Mesendoderm (in vitro differentiated cells): Measurements from ENCODE around the gene CMKLR1.

ENCODE experiments used
- DNase-seq: peaks from one replicate; pipeline ENCODE4 v3.0.0; 2013
- H2AK5ac ChIP-seq: 2 replicates; pipeline ENCODE4 v1.6.1; 2013; ENCODE audit warnings: low read length, inconsistent platforms
- H2BK120ac ChIP-seq: 2 replicates; pipeline ENCODE4 v1.6.1; 2013; ENCODE audit warnings: low read depth, mild to moderate bottlenecking, low read length, moderate library complexity, mixed read lengths
- H2BK15ac ChIP-seq: replicated peaks from 2 replicates; pipeline ENCODE4 v1.6.1; 2013; ENCODE audit warnings: low read depth, mild to moderate bottlenecking, moderate library complexity
- H2BK5ac ChIP-seq: 2 replicates; pipeline ENCODE4 v1.6.1; 2013; ENCODE audit warnings: low read length, inconsistent platforms
- H3K18ac ChIP-seq: 2 replicates; pipeline ENCODE4 v1.6.1; 2013; ENCODE audit warnings: mild to moderate bottlenecking, low read length, mixed read lengths
- H3K23ac ChIP-seq: one replicate; pipeline ENCODE4 v1.6.1; 2013; ENCODE audit warnings: low read length
- H3K27ac ChIP-seq: 2 replicates; pipeline ENCODE4 v1.5.1; 2013; ENCODE audit warnings: low read depth, mild to moderate bottlenecking, inconsistent platforms, low read length, moderate library complexity
- H3K27me3 ChIP-seq: 2 replicates; pipeline ENCODE4 v1.6.1; 2013; ENCODE audit warnings: low read length, control low read depth, mild to moderate bottlenecking, inconsistent platforms; ENCODE audit not compliant: insufficient read depth, poor library complexity
- H3K36me3 ChIP-seq: 2 replicates; pipeline ENCODE4 v1.6.1; 2013; ENCODE audit warnings: low read length, inconsistent platforms; ENCODE audit not compliant: control insufficient read depth, insufficient read depth
- H3K4ac ChIP-seq: one replicate; pipeline ENCODE4 v1.6.1; 2013; ENCODE audit warnings: low read depth, mild to moderate bottlenecking, low read length, moderate library complexity
- H3K4me1 ChIP-seq: 2 replicates; pipeline ENCODE4 v1.6.1; 2013; ENCODE audit warnings: low read depth, low read length, inconsistent platforms; ENCODE audit not compliant: control insufficient read depth
- H3K4me2 ChIP-seq: 2 replicates; pipeline ENCODE4 v1.6.1; 2013; ENCODE audit warnings: low read length
- H3K4me3 ChIP-seq: 2 replicates; pipeline ENCODE4 v1.5.1; 2013; ENCODE audit warnings: mild to moderate bottlenecking, low read length
- H3K56ac ChIP-seq: one replicate; pipeline ENCODE4 v1.6.1; 2013; ENCODE audit warnings: low read length
- H3K79me1 ChIP-seq: 2 replicates; pipeline ENCODE4 v1.6.1; 2013; ENCODE audit warnings: low read length, inconsistent platforms
- H3K79me2 ChIP-seq: 2 replicates; pipeline ENCODE4 v1.6.1; 2013; ENCODE audit warnings: mild to moderate bottlenecking, low read length; ENCODE audit not compliant: control insufficient read depth, insufficient read depth
- H3K9ac ChIP-seq: 2 replicates; pipeline ENCODE4 v1.6.1; 2013; ENCODE audit warnings: low read length, inconsistent platforms
- H4K5ac ChIP-seq: one replicate; pipeline ENCODE4 v1.6.1; 2013; ENCODE audit warnings: low read length
- H4K8ac ChIP-seq: one replicate; pipeline ENCODE4 v1.6.1; 2013; ENCODE audit warnings: low read depth, mild to moderate bottlenecking, control low read depth, low read length, moderate library complexity
- WGBS: extraction: QIAGEN DNeasy Blood & Tissue Kit; methylation state at CpG from one replicate; pipeline ENCODE4 v1.1.7; 2013; ENCODE audit warnings: low lambda C conversion rate, missing lambda C conversion rate; ENCODE audit not compliant: insufficient coverage; ENCODE audit errors: extremely low coverage; 5-methylcytosine and 5-hydroxymethylcytosine counted together

CMKLR1 gene

GRCh38 chr12:108345716-108346633 is 6.9 kb upstream of the CMKLR1 start:
- no peaks in the 10 kb centered on the region for H3K4me1 ChIP-seq
- peak overlapping the region; percentile 46 for H3K56ac ChIP-seq
- no peak overlapping the region for H3K4me3 ChIP-seq
- no peak overlapping the region for H3K4ac ChIP-seq
- no peak overlapping the region for H3K9ac ChIP-seq
- no peaks in the 10 kb centered on the region for H3K27me3 ChIP-seq
- no peak overlapping the region for H3K23ac ChIP-seq
- DNase-seq = no peak
- H2BK15ac ChIP-seq = no peak overlapping the region
- no peak overlapping the region for H4K8ac ChIP-seq
- no peak overlapping the region for H2BK5ac ChIP-seq
- H3K4me2 ChIP-seq = no peak overlapping the region
- H2AK5ac ChIP-seq = no peak overlapping the region
- H3K36me3 ChIP-seq = no peaks in the 10 kb centered on the region
- H3K18ac ChIP-seq = peak overlapping the region; percentile 47
- WGBS = no CpG with 5 or more reads among the region's 8 CpGs
- H3K27ac ChIP-seq = no peak overlapping the region
- H4K5ac ChIP-seq = no peak overlapping the region
- H3K79me2 ChIP-seq = no peaks in the 10 kb centered on the region
- no peaks in the 10 kb centered on the region for H3K79me1 ChIP-seq
- no peak overlapping the region for H2BK120ac ChIP-seq

- no peak overlapping the region for H4K8ac ChIP-seq
- no peak overlapping the region for H3K56ac ChIP-seq
- H2BK15ac ChIP-seq = no peak overlapping the region
- H2BK120ac ChIP-seq = no peak overlapping the region
- no peak overlapping the region for H3K9ac ChIP-seq
- H3K4me1 ChIP-seq = peaks cover 2% of the 10 kb centered on the region
- no CpG with 5 or more reads among the region's 5 CpGs for WGBS
- H4K5ac ChIP-seq = no peak overlapping the region
- no peak for DNase-seq
- no peak overlapping the region for H3K27ac ChIP-seq
- no peak overlapping the region for H2BK5ac ChIP-seq
- no peak overlapping the region for H3K4me2 ChIP-seq
- H3K4ac ChIP-seq = no peak overlapping the region
- H3K27me3 ChIP-seq = no peaks in the 10 kb centered on the region
- H3K23ac ChIP-seq = no peak overlapping the region
- no peaks in the 10 kb centered on the region for H3K79me1 ChIP-seq
- H2AK5ac ChIP-seq = no peak overlapping the region
- no peak overlapping the region for H3K4me3 ChIP-seq
- no peaks in the 10 kb centered on the region for H3K36me3 ChIP-seq
- H3K79me2 ChIP-seq = no peaks in the 10 kb centered on the region
- H3K18ac ChIP-seq = no peak overlapping the region
Measured at GRCh38 chr12:108342985-108343384, 3.9 kb upstream of the CMKLR1 start.

- Histone ChIP-seq H3K79me2 (no peaks in the 10 kb centered on the region), H3K36me3 (no peaks in the 10 kb centered on the region), H3K27ac (no peak overlapping the region), H2BK120ac (no peak overlapping the region), H2AK5ac (no peak overlapping the region), H3K4ac (no peak overlapping the region), H3K9ac (no peak overlapping the region), H3K79me1 (no peaks in the 10 kb centered on the region), H3K27me3 (no peaks in the 10 kb centered on the region), H3K4me3 (no peak overlapping the region), H3K4me1 (peaks cover 2% of the 10 kb centered on the region), H2BK15ac (no peak overlapping the region), H3K23ac (peak overlapping the region; percentile 31), H4K8ac (no peak overlapping the region), H2BK5ac (no peak overlapping the region), H3K18ac (no peak overlapping the region), H3K4me2 (no peak overlapping the region), H4K5ac (no peak overlapping the region), H3K56ac (peak overlapping the region; percentile 27)
- no peak for DNase-seq
- 100% methylated on average over 2 of the region's 8 CpGs for WGBS
Measured at GRCh38 chr12:108341854-108342847, 3.0 kb upstream of the CMKLR1 start.

DNA sequence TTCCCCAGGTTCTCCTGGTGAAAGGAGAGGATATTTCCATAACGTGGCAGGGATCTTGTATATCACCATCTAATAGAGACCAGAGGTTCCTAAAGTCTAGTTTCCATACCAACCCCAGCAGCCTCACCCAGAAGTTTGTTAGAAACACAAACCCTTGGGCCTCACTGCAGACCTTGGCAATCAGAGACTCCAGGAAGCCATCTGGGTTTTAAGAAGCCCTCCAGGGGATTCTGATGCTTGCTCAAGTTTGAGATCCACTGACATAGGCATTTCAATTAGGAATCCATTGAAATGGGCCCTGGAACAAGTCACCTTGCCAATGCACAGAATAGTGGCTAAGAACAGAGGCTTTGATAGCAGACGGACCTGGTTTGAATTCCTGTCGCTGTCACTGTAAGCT is 2.2 kb upstream of the CMKLR1 start:
- DNase-seq = no peak
- Histone ChIP-seq H3K79me1 (no peaks in the 10 kb centered on the region), H3K27ac (no peak overlapping the region)

GRCh38 chr12:108340037-108340436 is 926 bp upstream of the CMKLR1 start:
- H4K5ac ChIP-seq = peak overlapping the region; percentile 13
- no peak overlapping the region for H3K18ac ChIP-seq
- H2BK120ac ChIP-seq = no peak overlapping the region
- H3K4me2 ChIP-seq = no peak overlapping the region
- H3K27me3 ChIP-seq = no peaks in the 10 kb centered on the region
- peak overlapping the region; percentile 61 for H3K56ac ChIP-seq
- no peaks in the 10 kb centered on the region for H3K36me3 ChIP-seq
- H3K79me2 ChIP-seq = no peaks in the 10 kb centered on the region
- H3K27ac ChIP-seq = no peak overlapping the region
- no peak for DNase-seq
- no peaks in the 10 kb centered on the region for H3K79me1 ChIP-seq
- H2BK5ac ChIP-seq = no peak overlapping the region
- H3K4me3 ChIP-seq = no peak overlapping the region
- H4K8ac ChIP-seq = no peak overlapping the region
- H2AK5ac ChIP-seq = no peak overlapping the region
- WGBS = no CpG with 5 or more reads among the region's 10 CpGs
- H3K23ac ChIP-seq = no peak overlapping the region
- H3K4ac ChIP-seq = no peak overlapping the region
- H2BK15ac ChIP-seq = no peak overlapping the region
- H3K9ac ChIP-seq = no peak overlapping the region
- peaks cover 2% of the 10 kb centered on the region for H3K4me1 ChIP-seq

More for the DNA sequence above, 2.2 kb upstream of the CMKLR1 start:
- H3K18ac ChIP-seq = no peak overlapping the region
- no peak overlapping the region for H3K23ac ChIP-seq
- no peak overlapping the region for H3K9ac ChIP-seq
- H2AK5ac ChIP-seq = no peak overlapping the region
- no CpG with 5 or more reads among the region's 3 CpGs for WGBS
- H3K4me3 ChIP-seq = no peak overlapping the region
- no peak overlapping the region for H2BK15ac ChIP-seq
- no peak overlapping the region for H3K56ac ChIP-seq
- no peak overlapping the region for H3K4ac ChIP-seq
- H4K5ac ChIP-seq = no peak overlapping the region
- no peak overlapping the region for H2BK5ac ChIP-seq
- H4K8ac ChIP-seq = no peak overlapping the region
- H3K36me3 ChIP-seq = no peaks in the 10 kb centered on the region
- no peaks in the 10 kb centered on the region for H3K79me2 ChIP-seq
- H3K4me2 ChIP-seq = no peak overlapping the region
- H2BK120ac ChIP-seq = no peak overlapping the region
- peaks cover 2% of the 10 kb centered on the region for H3K4me1 ChIP-seq
- H3K27me3 ChIP-seq = no peaks in the 10 kb centered on the region
